ENCODE measurements around the gene KLHL29. TPM values are rescaled to one million over a fixed set of nuclear protein-coding genes. Genes with fewer than 3 reads are reported as not detected.

Gene KLHL29
- total and polyA plus RNA-seq, 10 donors = 1.5 to 30.5 (median 9.4) TPM

GRCh38 chr2:23686405-23687029 is 301.5 kb downstream of the KLHL29 start:
- no peak for DNase-seq
- Histone ChIP-seq H3K4me3 (no peak overlapping the region), H3K27ac (no peak overlapping the region), H3K27me3 (replicated peaks in 1 of 7) (peaks cover 0 to 11% (median 0%) of the 10 kb centered on the region in 7 donors), H3K36me3 (peaks cover 0 to 18% (median 0%) of the 10 kb centered on the region in 6 donors), H3K9me3 (no peaks in the 10 kb centered on the region), H3K4me1 (peaks cover 0 to 33% (median 9%) of the 10 kb centered on the region in 6 donors)
- TF ChIP-seq CTCF (IDR thresholded peaks at IDR 0.05 in 8 of 11, conservative IDR thresholded peaks at IDR 0.05 in 3 of 11) = no peak
- TF ChIP-seq POLR2A (IDR thresholded peaks at IDR 0.05) = no peak
- no peak for TF ChIP-seq POLR2AphosphoS5 (IDR thresholded peaks at IDR 0.05)
- intact Hi-C loops (cut with DNase I; ENCODE audit: low total_unique reads) = no loop called here
- 71 to 83% (median 78%) methylated on average over 12 to 13 of the region's 13 CpGs for WGBS, 5 donors

GRCh38 chr2:23687214-23687613 is 302.2 kb downstream of the KLHL29 start:
- intact Hi-C loops (cut with DNase I; ENCODE audit: low total_unique reads) = no loop called here
- peaks cover 0 to 34% (median 9%) of the 10 kb centered on the region in 6 donors for H3K4me1 ChIP-seq
- peak; percentile 72 for DNase-seq
- WGBS, 5 donors = 86 to 94% (median 87%) methylated on average over 5 to 9 of the region's 9 CpGs
- no peaks in the 10 kb centered on the region for H3K9me3 ChIP-seq
- TF ChIP-seq POLR2AphosphoS5 (IDR thresholded peaks at IDR 0.05) (peak in 1 of 3 donors; percentile 9), CTCF (IDR thresholded peaks at IDR 0.05 in 8 of 11, conservative IDR thresholded peaks at IDR 0.05 in 3 of 11) (no peak)
- peaks cover 0 to 5% (median 0%) of the 10 kb centered on the region in 7 donors for H3K27me3 ChIP-seq (replicated peaks in 1 of 7)
- H3K27ac ChIP-seq = no peak overlapping the region
- no peak overlapping the region for H3K4me3 ChIP-seq
- H3K36me3 ChIP-seq = peaks cover 0 to 25% (median 0%) of the 10 kb centered on the region in 6 donors

- 90 to 94% (median 94%) methylated on average over 14 of the region's 14 CpGs for WGBS, 5 donors
- Histone ChIP-seq H3K27me3 (replicated peaks in 1 of 7) (peaks cover 0 to 4% (median 0%) of the 10 kb centered on the region in 7 donors), H3K4me1 (peaks cover 0 to 34% (median 9%) of the 10 kb centered on the region in 6 donors), H3K36me3 (peaks cover 0 to 30% (median 2%) of the 10 kb centered on the region in 6 donors), H3K4me3 (no peak overlapping the region), H3K9me3 (no peaks in the 10 kb centered on the region), H3K27ac (no peak overlapping the region)
- TF ChIP-seq POLR2AphosphoS5 (IDR thresholded peaks at IDR 0.05) = no peak
- TF ChIP-seq POLR2A (IDR thresholded peaks at IDR 0.05) = no peak
- no peak for TF ChIP-seq CTCF (IDR thresholded peaks at IDR 0.05 in 8 of 11, conservative IDR thresholded peaks at IDR 0.05 in 3 of 11)
- intact Hi-C loops (cut with DNase I; ENCODE audit: low total_unique reads) = no loop called here
- no peak for DNase-seq
Measured at GRCh38 chr2:23687713-23688112, 302.7 kb downstream of the KLHL29 start.

- TF ChIP-seq CTCF (IDR thresholded peaks at IDR 0.05 in 8 of 11, conservative IDR thresholded peaks at IDR 0.05 in 3 of 11) (no peak), POLR2AphosphoS5 (IDR thresholded peaks at IDR 0.05) (no peak), POLR2A (IDR thresholded peaks at IDR 0.05) (no peak)
- intact Hi-C loops (cut with DNase I; ENCODE audit: low total_unique reads) = no loop called here
- Histone ChIP-seq H3K4me3 (no peak overlapping the region), H3K9me3 (no peaks in the 10 kb centered on the region), H3K27me3 (replicated peaks in 1 of 7) (peaks cover 0 to 4% (median 0%) of the 10 kb centered on the region in 7 donors), H3K27ac (no peak overlapping the region), H3K36me3 (peaks cover 0 to 39% (median 5%) of the 10 kb centered on the region in 6 donors), H3K4me1 (peaks cover 0 to 34% (median 9%) of the 10 kb centered on the region in 6 donors)
- 74 to 94% (median 90%) methylated on average over 7 to 15 of the region's 15 CpGs for WGBS, 5 donors
- DNase-seq = peak; percentile 66
Measured at GRCh38 chr2:23688486-23689130, 303.6 kb downstream of the KLHL29 start.
